ENCODE data around the gene CAPN2. TPM values are rescaled to one million over a fixed set of nuclear protein-coding genes. Genes with fewer than 3 reads are reported as not detected.

Gene CAPN2
- total RNA-seq, 1 experiment from 2014 or later: 459 TPM

- Histone ChIP-seq H2AFZ (no peak overlapping the region), H3K9me2 (ENCODE audit: insufficient read depth) (no peaks in the 10 kb centered on the region), H3K36me3 (ENCODE audit: low read depth) (no peaks in the 10 kb centered on the region), H3F3A (ENCODE audit: insufficient read depth, low read depth) (no peaks in the 10 kb centered on the region), H3K9me3 (ENCODE audit: insufficient read depth, low read depth) (no peaks in the 10 kb centered on the region), H3K4me3 (no peak overlapping the region), H3K27me3 (ENCODE audit: insufficient read depth, low read depth) (no peaks in the 10 kb centered on the region), H3K4me2 (no peak overlapping the region), H3K4me1 (replicated peaks; ENCODE audit: insufficient read depth) (no peaks in the 10 kb centered on the region), H3K79me2 (ENCODE audit: low read depth) (no peaks in the 10 kb centered on the region), H3K27ac (no peak overlapping the region), H4K20me1 (ENCODE audit: insufficient read depth) (no peaks in the 10 kb centered on the region)
- no peak for TF ChIP-seq EZH2 (IDR thresholded peaks at IDR 0.05; ENCODE audit: low read depth)
- TF ChIP-seq, protein P1, sequence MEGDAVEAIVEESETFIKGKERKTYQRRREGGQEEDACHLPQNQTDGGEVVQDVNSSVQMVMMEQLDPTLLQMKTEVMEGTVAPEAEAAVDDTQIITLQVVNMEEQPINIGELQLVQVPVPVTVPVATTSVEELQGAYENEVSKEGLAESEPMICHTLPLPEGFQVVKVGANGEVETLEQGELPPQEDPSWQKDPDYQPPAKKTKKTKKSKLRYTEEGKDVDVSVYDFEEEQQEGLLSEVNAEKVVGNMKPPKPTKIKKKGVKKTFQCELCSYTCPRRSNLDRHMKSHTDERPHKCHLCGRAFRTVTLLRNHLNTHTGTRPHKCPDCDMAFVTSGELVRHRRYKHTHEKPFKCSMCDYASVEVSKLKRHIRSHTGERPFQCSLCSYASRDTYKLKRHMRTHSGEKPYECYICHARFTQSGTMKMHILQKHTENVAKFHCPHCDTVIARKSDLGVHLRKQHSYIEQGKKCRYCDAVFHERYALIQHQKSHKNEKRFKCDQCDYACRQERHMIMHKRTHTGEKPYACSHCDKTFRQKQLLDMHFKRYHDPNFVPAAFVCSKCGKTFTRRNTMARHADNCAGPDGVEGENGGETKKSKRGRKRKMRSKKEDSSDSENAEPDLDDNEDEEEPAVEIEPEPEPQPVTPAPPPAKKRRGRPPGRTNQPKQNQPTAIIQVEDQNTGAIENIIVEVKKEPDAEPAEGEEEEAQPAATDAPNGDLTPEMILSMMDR (conservative IDR thresholded peaks at IDR 0.05): no peak
- no peak for DNase-seq
- CTCF ChIA-PET: no interaction called here
- BruUV-seq (replicated peaks): no TSS peak
- POLR2A ChIA-PET (ENCODE audit: unreplicated experiment): no interaction called here
- intact Hi-C loops (cut with micrococcal nuclease; ENCODE audit: unreplicated experiment): loop anchor here (5.0 to 10.0 kb wide), 2 partner anchors 600 to 1218 kb away; no protein-coding TSS in a partner anchor
These were observed 29.8 kb upstream of the CAPN2 start for GRCh38 chr1:223682502-223682901.

- Histone ChIP-seq H3K4me2 (no peak overlapping the region), H3K27ac (no peak overlapping the region), H3K36me3 (ENCODE audit: low read depth) (no peaks in the 10 kb centered on the region), H3F3A (ENCODE audit: insufficient read depth, low read depth) (no peaks in the 10 kb centered on the region), H4K20me1 (ENCODE audit: insufficient read depth) (no peaks in the 10 kb centered on the region), H3K4me1 (replicated peaks; ENCODE audit: insufficient read depth) (no peaks in the 10 kb centered on the region), H3K79me2 (ENCODE audit: low read depth) (no peaks in the 10 kb centered on the region), H2AFZ (no peak overlapping the region), H3K4me3 (no peak overlapping the region), H3K27me3 (ENCODE audit: insufficient read depth, low read depth) (no peaks in the 10 kb centered on the region), H3K9me3 (ENCODE audit: insufficient read depth, low read depth) (no peaks in the 10 kb centered on the region), H3K9me2 (ENCODE audit: insufficient read depth) (no peaks in the 10 kb centered on the region)
- POLR2A ChIA-PET (ENCODE audit: unreplicated experiment): interaction anchor here (0.7 kb wide), 1 partner anchor 1048 kb away, joined by 5 read pairs; no protein-coding TSS in a partner anchor
- intact Hi-C loops (cut with micrococcal nuclease; ENCODE audit: unreplicated experiment): loop anchor here (1.0 to 10.0 kb wide), 7 partner anchors 153 to 1219 kb away; no protein-coding TSS in a partner anchor
- CTCF ChIA-PET: interaction anchor here (0.5 to 1.7 kb wide), 11 partner anchors 16 to 594 kb away, joined by 3 to 20 read pairs (median 4); partner anchors contain the start of gene CAPN8
- peak; percentile 58 to 76 for DNase-seq
- BruUV-seq (replicated peaks): no TSS peak
- no peak for TF ChIP-seq EZH2 (IDR thresholded peaks at IDR 0.05; ENCODE audit: low read depth)
- TF ChIP-seq, protein P1 (conservative IDR thresholded peaks at IDR 0.05): peak; percentile 90
These were observed 28.5 kb upstream of the CAPN2 start for GRCh38 chr1:223683586-223684487.

- no peaks in the 10 kb centered on the region for H3K4me1 ChIP-seq (replicated peaks; ENCODE audit: insufficient read depth)
- intact Hi-C loops (cut with micrococcal nuclease; ENCODE audit: unreplicated experiment): loop anchor here (1.0 to 10.0 kb wide), 6 partner anchors 153 to 1220 kb away; no protein-coding TSS in a partner anchor
- no peak overlapping the region for H3K4me3 ChIP-seq
- CTCF ChIA-PET: interaction anchor here (0.6 to 1.7 kb wide), 4 partner anchors 30 to 540 kb away, joined by 3 to 20 read pairs (median 3); no protein-coding TSS in a partner anchor
- H4K20me1 ChIP-seq (ENCODE audit: insufficient read depth): no peaks in the 10 kb centered on the region
- POLR2A ChIA-PET (ENCODE audit: unreplicated experiment): no interaction called here
- no peaks in the 10 kb centered on the region for H3K36me3 ChIP-seq (ENCODE audit: low read depth)
- H3K27me3 ChIP-seq (ENCODE audit: insufficient read depth, low read depth): no peaks in the 10 kb centered on the region
- no peaks in the 10 kb centered on the region for H3K9me3 ChIP-seq (ENCODE audit: insufficient read depth, low read depth)
- H3K4me2 ChIP-seq: no peak overlapping the region
- no peaks in the 10 kb centered on the region for H3K9me2 ChIP-seq (ENCODE audit: insufficient read depth)
- TF ChIP-seq, protein P1 (conservative IDR thresholded peaks at IDR 0.05): peak; percentile 30; the same call in 1 of the 2 replicates
- no peak for TF ChIP-seq EZH2 (IDR thresholded peaks at IDR 0.05; ENCODE audit: low read depth)
- no peak for DNase-seq
- BruUV-seq (replicated peaks): no TSS peak
- H3K79me2 ChIP-seq (ENCODE audit: low read depth): no peaks in the 10 kb centered on the region
- H2AFZ ChIP-seq: no peak overlapping the region
- no peak overlapping the region for H3K27ac ChIP-seq
- H3F3A ChIP-seq (ENCODE audit: insufficient read depth, low read depth): no peaks in the 10 kb centered on the region
These were observed 27.9 kb upstream of the CAPN2 start for GRCh38 chr1:223684488-223684792.
